NCI-H1105 treated with DMSO at 0.1 percent for 48 hours (cell line): ENCODE data around the gene TMEM9B.
"Not testable (repeated sequence)": the region's sequence is repeated elsewhere in the genome, so short reads cannot be mapped to it uniquely, and the experiment has no call there.

Experiments used
- DNase-seq: peaks from one replicate; lab custom pipeline; 2025; lab: John Stamatoyannopoulos, UW

Gene TMEM9B

DNA sequence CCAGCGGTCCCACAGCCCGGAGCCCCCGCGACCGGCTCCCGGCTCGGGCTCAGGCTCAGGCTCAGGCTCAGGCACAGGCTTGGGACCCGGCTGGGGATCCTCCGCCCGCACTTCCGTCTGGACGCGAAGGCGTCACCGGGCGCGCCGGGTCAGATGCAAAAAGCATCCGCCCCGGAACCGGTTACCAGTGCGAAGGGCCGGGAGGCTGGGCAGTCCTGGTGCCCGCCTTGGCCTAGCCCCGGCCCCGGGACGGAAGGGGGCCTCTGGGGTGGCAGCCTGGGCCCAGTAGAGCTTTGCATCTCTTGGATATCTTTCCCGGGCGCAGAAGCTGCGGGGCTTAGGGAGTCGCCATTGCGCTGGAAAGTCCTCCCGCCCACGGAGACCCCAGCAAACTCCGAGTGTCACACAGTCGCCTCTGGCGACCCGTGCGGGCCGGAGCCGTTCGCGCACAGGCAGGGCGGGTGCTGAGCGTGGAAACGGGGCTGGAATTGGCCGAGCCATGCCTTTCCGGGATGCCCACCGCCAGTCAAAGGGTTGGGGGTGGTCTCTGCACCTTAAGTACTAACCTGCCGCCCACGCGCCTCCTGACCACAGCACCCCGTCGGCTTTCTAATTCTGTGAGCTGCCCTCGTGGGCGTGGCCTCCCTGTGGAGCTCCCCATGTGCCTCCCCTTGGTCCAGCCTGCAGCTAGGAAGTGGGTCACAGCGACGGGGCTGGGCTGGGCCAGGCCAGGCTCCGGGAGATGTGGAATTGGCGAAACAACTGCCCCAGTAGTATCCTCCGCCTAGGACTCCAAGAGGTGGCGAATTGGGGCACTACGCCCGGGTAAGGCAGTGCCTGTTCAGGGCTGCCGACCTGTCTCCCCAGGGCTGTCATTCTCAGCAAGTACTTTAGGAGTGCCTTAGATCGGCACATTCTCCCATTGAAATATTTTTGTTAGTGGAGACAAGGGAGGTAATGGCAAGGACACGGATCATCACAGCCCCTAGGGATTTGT is at the start of gene TMEM9B:
TMEM9B (minus strand) TSS at position 119 of the 997 bp plus-strand sequence. CDS start 129 bp downstream, outside the sequence.
- DNase-seq = peak; percentile 86

DNA sequence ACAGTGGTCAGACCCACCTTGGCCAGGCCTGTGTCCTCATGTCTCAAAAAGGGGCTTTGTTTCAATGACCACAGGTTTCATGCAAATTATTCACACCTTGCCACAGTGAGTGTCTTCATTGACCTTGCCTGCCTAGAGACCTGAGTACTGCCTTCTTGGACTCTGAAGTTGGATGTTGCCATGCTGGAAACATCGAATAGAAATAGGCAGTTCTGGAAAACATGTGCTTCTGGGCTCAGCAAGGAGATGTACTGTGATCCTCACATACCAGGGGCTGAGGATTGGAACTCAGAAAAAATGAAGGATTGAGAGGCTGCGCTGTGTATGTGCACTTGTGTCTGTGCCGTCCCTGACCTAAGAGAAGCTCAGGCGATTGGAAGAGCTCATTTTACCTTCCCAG is 49.1 kb upstream of the TMEM9B start:
- no peak for DNase-seq

DNA sequence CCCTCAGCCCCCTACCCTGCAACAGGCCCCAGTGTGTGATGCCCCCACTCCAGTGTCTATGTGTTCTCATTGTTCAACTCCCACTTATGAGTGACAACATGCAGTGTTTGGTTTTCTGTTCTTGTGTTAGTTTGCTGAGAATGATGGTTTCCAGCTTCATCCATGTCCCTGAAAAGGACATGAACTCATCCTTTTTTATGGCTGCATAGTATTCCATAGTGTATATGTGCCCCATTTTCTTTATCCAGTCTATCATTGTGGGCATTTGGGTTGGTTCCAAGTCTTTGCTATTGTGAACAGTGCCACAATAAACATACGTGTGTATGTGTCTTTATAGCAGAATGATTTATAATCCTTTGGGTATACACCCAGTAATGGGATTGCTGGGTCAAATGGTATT is 45.3 kb upstream of the TMEM9B start:
- DNase-seq = not testable (repeated sequence)

DNA sequence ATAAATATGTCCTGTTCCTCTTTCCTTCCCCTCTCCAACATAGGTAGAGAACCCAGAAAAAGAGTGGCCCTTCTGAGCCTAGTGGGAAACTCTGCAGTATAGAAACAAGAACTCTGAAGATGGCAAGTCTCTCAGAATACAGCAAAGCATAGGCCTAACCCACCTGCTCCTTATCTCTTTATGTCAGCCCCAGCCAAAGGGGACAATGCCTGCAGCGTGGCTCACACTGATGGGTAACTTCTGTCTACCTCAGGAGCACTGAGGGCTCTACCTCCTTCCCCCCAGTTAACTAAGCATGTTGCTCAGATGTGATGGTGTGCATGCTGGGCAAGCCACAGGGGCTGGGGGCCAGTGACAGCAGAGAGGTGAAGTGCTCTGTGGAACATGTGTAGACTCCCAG is 44.4 kb upstream of the TMEM9B start:
- no peak for DNase-seq

DNA sequence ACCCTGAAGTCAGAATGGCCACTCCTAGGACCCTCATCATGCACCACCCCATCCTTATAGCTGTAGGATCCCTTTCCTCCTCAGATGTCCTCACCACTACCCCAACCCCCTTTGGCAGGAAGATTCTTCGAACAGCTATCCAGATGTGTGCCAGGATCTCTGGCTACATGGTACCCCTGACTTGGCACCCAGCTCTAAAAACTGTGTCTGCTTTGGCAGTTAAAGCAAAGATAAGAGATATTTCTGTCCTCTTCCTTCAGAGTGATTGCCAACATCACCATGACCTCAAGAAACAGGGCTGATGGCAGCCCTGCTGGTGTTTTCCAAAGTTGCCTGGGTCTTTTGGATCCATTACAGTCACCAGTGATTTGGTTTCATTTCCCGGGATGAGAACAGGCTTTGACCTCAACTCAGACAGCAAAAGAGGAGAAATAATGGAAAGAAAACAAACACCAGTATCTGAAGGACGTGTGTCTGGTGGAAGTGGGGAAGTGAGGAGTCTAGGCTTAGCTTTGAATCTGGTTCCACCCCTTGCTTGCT is 43.8 kb upstream of the TMEM9B start:
- DNase-seq = no peak

DNA sequence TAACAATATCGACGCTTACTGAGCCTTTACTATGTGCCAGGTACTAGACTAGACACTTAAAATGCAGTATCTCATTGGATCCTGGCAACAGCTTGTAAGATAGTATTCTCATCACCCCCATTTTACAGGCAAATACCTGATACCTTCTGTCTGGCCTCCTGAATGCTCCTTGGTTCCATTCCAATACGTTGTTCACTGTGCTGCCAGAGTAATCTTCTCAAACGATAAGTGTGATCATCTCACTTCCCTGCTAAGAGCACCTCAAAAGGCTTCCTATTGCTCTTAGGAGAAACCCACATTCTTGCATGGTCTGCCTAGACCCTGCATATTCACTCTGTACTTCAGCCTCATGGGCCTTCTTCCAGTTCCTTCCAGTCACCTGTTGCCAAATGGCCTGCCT is 40.8 kb upstream of the TMEM9B start:
- no peak for DNase-seq

DNA sequence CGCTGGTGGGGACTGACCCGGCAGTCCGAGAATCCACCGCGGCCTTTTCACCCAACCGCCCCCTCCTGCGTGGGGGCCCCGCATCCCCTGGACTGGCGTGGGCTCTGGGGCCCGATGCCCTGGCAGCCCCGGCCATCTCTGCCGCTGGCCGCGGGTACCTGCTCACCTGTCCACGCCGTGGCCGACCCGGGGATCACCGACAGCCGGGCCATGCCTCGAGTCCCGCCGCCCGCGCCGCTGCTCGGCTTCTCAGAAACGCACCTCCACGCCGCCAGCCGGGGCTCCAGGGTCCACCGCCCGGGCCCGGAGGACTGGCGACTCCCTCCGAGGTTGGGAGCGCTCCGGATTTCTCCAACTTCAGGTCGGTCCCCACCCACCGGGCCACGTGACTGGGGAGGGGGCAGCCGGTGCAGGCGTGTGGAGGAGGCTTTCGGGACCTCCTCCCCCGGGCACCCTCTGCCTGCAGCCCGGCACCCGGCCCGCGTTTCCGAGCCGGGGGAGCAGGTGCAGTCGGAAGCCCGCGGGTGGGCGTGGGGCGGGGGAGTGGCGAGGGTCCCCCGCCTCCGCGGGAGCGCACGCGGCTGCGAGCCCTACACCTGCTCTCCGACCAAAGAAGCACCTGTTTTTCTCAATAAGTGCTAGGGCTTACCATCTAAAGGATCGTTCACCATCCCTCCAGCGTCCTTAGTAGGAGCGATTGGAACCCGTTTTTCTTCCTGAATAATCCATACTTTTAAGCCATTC is 40.1 kb upstream of the TMEM9B start:
- DNase-seq = peak; percentile 43

DNA sequence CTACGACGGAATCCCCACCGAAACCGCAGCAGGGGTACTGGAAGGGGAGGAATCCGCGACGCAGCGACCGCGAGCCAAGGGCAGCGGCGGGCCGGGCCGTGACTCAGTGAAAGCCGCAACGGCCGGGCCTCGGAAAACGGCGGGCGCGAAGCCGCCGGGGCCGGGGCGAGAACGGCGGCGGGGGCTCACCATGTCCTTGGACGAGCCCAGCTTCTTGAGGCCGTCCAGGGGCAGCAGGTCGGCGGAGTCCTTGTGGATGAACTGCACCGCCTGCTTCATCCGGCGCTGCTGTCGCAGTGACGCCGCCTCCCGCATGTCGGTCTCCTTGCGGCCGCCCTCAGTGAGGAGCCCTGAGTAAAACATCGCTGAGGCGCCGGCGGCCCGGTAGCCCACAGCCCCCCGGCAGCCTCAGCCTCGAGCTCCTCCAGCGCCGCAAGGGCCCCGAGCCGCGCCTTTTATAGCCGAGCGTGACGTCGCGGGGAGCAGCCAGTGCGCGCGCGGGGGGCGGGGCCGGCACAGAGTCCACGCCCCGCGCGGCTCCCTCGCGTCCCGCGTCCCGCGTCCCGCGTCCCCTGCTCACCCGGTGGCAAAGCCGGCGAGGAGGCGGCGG is 39.4 kb upstream of the TMEM9B start, which contains the start of gene NRIP3:
NRIP3 (minus strand) TSS at position 429 of the 610 bp plus-strand sequence; CDS start at position 363, 66 bp downstream.
- DNase-seq = peak; percentile 60

DNA sequence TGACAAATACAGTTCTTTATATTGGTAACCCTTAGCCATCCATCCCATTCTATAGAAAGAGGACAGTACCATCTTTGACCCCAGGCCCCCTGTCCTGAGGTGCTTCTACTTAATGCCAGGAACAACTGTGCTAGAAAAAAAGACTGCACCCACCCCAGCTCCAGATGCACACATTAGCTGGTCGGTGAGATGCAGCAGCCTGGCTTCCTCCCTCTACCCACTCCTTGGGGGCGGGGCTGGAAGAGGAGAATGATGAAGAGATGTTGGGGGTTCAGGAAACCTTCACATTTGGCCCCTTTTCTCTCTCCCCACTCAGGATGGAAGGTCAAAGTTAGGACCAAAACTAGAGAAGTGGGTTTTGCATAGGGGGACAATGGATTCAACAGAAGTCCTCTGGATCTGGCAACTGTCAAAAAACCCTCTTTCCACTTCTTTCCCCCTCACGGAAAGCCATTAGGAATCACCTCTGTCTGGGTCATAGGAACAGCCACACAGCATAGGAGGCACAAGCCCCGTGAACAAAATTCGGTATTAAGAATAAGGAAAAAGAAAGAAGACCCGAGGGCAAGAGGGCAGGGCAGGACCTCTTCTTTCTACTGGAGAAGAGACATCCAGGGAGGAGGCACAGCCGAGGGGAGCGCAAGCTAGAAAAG is 38.8 kb upstream of the TMEM9B start:
- peak; percentile 27 for DNase-seq

DNA sequence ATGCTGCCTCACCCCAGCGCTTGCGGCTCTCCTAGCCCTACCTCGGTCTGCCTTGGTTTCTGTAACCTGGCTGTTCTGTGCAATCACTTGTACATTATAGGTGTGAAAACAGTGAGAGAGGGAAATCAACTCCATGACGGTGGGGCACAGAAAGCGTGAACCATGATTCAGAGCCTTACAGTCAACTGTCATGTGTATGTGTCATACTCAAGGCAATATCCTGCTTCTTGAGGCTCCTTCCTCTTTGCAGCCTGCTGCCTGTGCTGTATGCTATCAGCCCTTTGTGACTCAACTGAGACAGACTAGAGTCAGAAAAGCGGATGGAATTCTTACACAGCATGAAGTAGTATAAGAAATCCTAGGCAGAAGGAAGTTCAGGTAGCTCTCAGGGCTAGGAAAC is 37.5 kb upstream of the TMEM9B start:
- DNase-seq = no peak

DNA sequence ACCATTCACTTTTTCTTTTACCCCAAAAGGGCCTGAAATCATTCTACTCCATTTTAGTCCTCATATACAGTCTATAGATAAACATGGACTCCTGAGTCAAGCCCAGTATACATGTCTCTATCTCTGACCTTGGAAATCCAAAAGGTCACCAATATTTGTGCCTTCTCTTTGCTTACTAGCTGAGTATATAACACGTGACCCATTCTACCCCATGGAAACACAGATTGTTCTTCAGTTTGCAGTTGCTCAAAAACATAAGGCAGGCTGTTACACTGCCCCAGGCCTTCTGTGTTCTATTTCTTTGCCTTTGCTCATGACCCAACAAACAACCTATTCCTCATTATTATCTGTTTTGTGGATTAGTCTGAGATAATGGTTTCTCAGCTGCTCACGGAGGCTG is 33.8 kb upstream of the TMEM9B start:
- no peak for DNase-seq

DNA sequence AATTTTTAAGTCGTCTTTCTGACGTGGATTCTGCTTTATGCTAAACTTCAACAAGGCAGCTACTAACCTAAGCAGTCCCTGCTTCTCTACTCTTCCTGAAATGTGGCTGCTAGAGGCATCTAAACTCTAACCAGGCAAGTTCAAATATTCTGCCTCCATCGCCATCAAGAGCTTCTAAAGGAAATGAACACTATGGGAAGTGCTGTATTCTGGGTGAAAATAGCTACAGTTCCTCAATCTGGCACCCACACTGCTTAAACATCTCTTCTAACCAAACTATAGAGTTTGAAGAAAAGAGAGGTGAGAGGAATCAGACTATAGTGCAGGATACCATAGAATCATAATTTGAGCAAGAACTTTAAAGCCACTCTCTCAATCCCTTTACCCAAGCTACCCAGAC is 33.2 kb upstream of the TMEM9B start:
- DNase-seq = no peak

DNA sequence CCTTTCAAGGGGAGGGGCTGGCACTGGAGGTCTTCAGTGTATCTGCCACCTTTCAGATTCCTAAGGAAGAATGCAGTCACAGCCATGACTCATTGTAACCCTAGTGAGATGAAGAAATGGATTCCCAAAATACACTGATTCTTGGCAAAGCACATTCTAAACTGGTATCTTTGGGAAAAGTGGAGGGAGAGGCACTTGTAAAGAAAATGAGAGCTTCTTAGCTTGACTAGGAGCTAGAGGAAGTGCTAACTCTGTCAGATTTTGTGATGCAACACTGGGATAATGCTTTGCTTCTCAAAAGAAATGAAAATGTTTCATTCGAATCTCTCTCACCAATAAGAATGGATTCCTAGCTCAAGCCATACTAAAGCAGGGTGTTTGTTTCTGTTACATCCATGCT is 25.2 kb upstream of the TMEM9B start:
- DNase-seq = no peak

DNA sequence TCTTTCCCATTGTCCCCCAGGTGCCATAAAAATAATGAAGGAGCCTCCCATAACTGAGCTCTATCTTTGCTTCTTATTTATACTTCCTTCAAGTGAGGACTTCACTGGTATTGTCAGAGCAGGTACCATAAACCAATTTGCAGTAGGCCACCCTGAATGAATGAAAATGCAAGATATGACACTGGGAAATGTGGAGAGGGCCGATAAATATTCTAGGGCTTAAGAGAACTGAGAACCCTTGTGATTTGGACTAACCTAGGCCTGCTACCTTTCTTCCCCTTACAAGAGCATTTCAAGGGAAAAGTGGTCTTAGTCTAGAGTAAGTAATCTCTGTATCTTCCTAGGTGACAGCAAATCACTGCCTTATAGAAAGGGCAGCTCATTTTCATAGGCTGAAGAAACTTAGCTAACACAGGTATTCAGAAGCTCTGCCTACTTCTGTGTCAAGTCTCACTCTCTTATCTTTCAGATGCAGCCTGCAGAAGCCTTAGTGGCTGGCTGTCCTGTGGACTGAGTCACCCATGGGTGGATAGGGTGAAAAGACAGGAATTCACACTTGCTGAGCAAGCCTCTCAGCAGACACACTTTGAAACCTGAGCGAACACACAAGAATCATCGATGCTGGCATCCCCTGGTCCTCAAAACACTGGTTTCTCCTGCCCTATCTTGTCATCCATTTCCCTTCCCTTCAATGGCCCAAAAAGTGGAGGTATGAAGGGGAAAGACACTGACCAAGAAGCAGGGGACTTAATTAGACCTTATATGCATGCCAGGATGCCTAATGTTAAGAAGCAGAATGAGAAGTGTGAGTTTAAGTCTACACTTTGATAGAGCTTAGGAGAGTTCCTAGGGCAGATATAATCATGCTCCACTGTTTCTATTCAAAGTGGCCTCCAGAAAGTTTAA is 24.3 kb upstream of the TMEM9B start:
- DNase-seq = no peak

DNA sequence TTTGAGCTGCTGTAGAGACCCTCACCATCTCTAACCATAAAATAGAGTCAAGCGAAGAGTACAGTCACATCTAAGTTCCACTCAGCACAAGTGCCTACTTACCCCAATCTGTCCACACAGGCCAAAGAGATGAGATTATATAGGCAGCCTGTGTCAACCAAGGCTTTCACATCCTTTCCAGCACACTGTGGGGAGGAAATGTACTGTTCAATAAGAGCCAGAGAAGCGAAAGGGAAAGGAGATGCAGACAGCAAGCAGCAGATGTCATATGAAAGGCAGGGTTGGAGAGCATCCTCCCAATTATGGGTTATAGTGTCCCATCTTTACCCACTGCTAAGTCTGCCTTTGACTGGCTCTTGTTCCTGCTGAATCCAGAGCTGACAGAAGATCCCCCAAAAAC is 23.2 kb upstream of the TMEM9B start:
- no peak for DNase-seq

DNA sequence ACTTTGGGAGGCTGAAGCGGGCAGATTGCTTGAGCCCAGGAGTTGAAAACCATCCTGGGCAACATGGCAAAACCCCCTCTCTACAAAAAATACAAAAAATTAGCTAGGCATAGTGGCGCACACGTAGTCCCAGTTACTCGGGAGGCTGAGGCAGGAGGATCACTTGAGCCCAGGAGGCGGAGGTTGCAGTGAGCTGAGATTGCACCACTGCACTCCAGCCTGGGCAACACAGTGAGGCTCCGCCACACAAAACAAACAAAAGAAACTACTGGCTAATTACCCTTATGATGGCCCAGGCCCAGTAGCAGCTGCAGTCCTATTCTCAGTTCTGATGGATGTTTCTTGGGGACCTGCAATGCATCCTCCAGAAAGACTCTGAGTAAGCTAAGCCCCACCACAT is 22.5 kb upstream of the TMEM9B start:
- not testable (repeated sequence) for DNase-seq

DNA sequence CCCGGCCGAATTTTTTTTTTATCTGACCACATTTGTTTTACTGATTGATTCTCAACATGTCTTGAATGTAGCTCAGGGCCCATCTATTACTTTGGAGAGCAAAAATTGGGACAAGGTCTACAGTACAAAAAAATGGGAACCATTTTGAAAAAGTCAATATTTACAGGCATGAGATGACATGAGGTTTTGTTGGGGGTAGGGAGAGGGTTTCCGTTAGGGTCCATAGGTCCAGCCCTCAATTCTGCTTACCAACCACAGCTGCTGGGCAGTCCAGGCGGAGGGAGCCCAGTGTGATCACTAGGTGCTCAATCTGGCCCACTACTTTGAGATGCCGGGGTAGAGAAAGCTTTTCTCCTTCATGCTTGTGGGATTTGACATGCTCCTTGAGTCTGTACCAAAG is 21.2 kb upstream of the TMEM9B start:
- no peak for DNase-seq

DNA sequence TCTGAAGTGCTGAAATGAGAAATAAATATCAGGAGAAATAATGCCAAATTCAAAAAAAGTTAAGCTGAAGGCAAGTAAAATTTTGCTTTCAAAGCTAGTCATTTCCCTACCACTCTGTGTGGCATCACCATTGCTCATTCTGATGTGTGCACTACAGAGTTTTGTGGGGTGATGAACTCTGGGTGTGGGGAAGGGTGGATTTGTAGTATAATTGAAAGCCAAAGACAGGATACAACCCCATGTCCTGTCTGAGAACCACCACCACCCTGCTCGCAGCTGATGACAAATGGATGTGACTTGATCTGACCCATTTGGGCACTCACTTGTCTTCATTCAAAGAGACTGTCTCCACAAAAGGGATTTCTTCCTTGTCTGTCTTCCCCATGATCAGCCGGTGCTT is 19.3 kb upstream of the TMEM9B start:
- no peak for DNase-seq

DNA sequence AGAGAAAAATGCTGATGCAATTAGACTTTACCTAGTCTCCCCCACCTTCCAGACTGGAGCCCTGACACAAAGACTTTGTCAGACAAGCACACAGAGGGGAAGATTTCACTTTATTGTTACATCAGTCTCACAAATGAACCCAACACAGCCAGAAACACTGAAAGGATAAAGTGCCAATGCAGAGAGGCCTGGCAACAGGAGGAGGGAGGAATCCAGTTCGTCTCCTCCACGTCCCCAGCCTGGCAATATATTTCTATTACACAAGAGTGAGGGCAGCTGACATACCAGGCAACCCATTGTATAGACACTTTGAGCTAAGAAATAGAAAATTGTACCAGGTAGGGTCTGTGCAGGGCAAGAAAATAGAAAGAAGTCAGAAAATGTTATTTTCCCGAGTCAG is 16.2 kb upstream of the TMEM9B start:
- no peak for DNase-seq

DNA sequence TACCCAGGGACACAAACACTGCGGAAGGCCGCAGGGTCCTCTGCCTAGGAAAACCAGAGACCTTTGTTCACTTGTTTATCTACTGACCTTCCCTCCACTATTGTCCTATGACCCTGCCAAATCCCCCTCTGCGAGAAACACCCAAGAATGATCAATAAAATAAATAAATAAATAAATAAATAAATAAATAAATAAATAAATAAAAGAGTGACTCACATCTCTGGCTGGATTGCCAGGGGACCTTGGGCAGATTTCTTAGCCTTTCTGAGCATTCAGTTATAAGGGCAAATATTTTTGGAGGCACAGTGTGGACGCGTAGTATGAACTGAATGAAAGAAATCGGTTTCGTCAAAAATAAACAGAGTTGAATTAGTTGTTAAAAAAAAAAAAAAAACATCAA is 15.1 kb upstream of the TMEM9B start:
- not testable (repeated sequence) for DNase-seq

DNA sequence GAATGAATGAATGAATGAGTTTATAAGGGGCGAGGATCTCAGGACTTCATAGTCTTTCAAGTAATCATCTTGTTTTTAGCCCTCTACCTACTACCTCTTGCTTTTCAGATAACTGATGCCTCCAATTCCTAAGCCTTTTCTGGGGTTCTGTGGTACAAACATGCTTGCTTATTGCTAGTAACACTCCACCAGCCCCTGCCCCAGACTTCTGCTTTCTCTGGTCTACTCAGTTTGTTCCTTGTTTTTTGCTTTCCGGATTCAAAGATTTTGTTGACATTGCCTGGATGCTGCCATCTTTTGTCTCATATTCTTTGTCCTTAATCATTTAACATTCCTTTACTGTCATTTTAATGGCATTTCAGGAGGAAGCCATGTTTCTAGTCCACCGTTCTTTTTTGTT is 8.9 kb upstream of the TMEM9B start:
- DNase-seq = no peak
